ENCODE measurements around the gene RFX3.

GRCh38 chr9:3244963-3245653 is 280.7 kb downstream of the RFX3 start:
- no peak for TF ChIP-seq CTCF (IDR thresholded peaks at IDR 0.05)
- no peak for TF ChIP-seq POLR2A (IDR thresholded peaks at IDR 0.05)

All from lower leg skin (tissue), 3 donors.